Liver (tissue), 9 donors: ENCODE results near the gene EXOG. TPM values are rescaled to one million over a fixed set of nuclear protein-coding genes. Genes with fewer than 3 reads are reported as not detected.

Experiments used
- DNase-seq: peaks from one replicate; pipeline ENCODE4 v3.0.0-alpha.2; 2017; ENCODE audit warnings: low spot score
- H3K27ac ChIP-seq, 2 donors: one replicate each; pipeline ENCODE4 v1.7.0; 2013; ENCODE audit warnings: inconsistent platforms in 2 of 2, low read length in 2 of 2, control low read depth in 1 of 2, low read depth in 1 of 2, mild to moderate bottlenecking in 1 of 2
- H3K27me3 ChIP-seq, 4 donors: one replicate each; pipeline versions ENCODE4 v1.6.1 to v1.7.0; 2013; ENCODE audit warnings: low read length in 3 of 4, inconsistent platforms in 1 of 4, mild to moderate bottlenecking in 1 of 4, moderate library complexity in 1 of 4; ENCODE audit not compliant: control insufficient read depth in 4 of 4, insufficient read depth in 4 of 4
- H3K36me3 ChIP-seq, 4 donors: one replicate each; pipeline versions ENCODE4 v1.6.1 to v1.7.0; 2013; ENCODE audit warnings: low read length in 3 of 4, mild to moderate bottlenecking in 3 of 4, low read depth in 1 of 4, moderate library complexity in 1 of 4; ENCODE audit not compliant: control insufficient read depth in 4 of 4, insufficient read depth in 3 of 4
- H3K4me1 ChIP-seq, 4 donors: one replicate each; pipeline versions ENCODE4 v1.6.1 to v1.7.0; 2013; ENCODE audit warnings: low read length in 3 of 4, mild to moderate bottlenecking in 3 of 4, moderate library complexity in 1 of 4; ENCODE audit not compliant: control insufficient read depth in 4 of 4, insufficient read depth in 4 of 4
- H3K4me3 ChIP-seq, 3 donors: one replicate each; pipeline versions ENCODE4 v1.6.1 to v1.7.0; 2013; ENCODE audit warnings: low read length in 3 of 3, control low read depth in 1 of 3, low read depth in 1 of 3, mild to moderate bottlenecking in 1 of 3
- H3K9ac ChIP-seq, 2 donors: one replicate each; pipeline ENCODE4 v1.7.0; 2013; ENCODE audit warnings: low read length in 2 of 2, mild to moderate bottlenecking in 2 of 2, moderate library complexity in 2 of 2, control low read depth in 1 of 2, low read depth in 1 of 2
- H3K9me3 ChIP-seq, 4 donors: one replicate each; pipeline versions ENCODE4 v1.6.1 to v1.7.0; 2013; ENCODE audit warnings: low read length in 3 of 4; ENCODE audit not compliant: control insufficient read depth in 4 of 4
- EGR1 ChIP-seq, 2 donors: IDR thresholded peaks; 2 replicates each; pipeline ENCODE4 v1.6.1; 2016 to 2018; ENCODE audit warnings: antibody characterized with exemption in 2 of 2, low read depth in 2 of 2
- FOXA1 ChIP-seq: IDR thresholded peaks from 2 replicates; pipeline ENCODE4 v1.6.1; 2016; ENCODE audit warnings: antibody characterized with exemption
- FOXA2 ChIP-seq: IDR thresholded peaks from 2 replicates; pipeline ENCODE4 v1.6.1; 2016; ENCODE audit warnings: antibody characterized with exemption
- GABPA ChIP-seq, 2 donors: IDR thresholded peaks in 1 of 2; conservative IDR thresholded peaks in 1 of 2; 2 replicates each; pipeline ENCODE4 v1.6.1; 2016; ENCODE audit warnings: antibody characterized with exemption in 2 of 2, mild to moderate bottlenecking in 1 of 2, moderate library complexity in 1 of 2
- HNF4A ChIP-seq, 2 donors: conservative IDR thresholded peaks; 2 replicates each; pipeline ENCODE4 v1.6.1; 2016; ENCODE audit warnings: antibody characterized with exemption in 2 of 2, mild to moderate bottlenecking in 2 of 2
- HNF4G ChIP-seq: IDR thresholded peaks from 2 replicates; pipeline ENCODE4 v1.6.1; 2016; ENCODE audit warnings: antibody characterized with exemption
- JUND ChIP-seq, 2 donors: IDR thresholded peaks; 2 replicates each; pipeline ENCODE4 v1.6.1; 2016; ENCODE audit warnings: antibody characterized with exemption in 2 of 2
- NR2F2 ChIP-seq: IDR thresholded peaks from 2 replicates; pipeline ENCODE4 v1.6.1; 2016; ENCODE audit warnings: antibody characterized with exemption
- RAD21 ChIP-seq, 2 donors: IDR thresholded peaks; 2 replicates each; pipeline ENCODE4 v1.6.1; 2016; ENCODE audit warnings: antibody characterized with exemption in 2 of 2, mild to moderate bottlenecking in 2 of 2
- RXRA ChIP-seq, 2 donors: IDR thresholded peaks; 2 replicates each; pipeline ENCODE4 v1.6.1; 2017 to 2018; ENCODE audit warnings: antibody characterized with exemption in 2 of 2, mild to moderate bottlenecking in 1 of 2
- SP1 ChIP-seq: IDR thresholded peaks from 2 replicates; pipeline ENCODE4 v1.6.1; 2018; ENCODE audit warnings: antibody characterized with exemption, mild to moderate bottlenecking
- TAF1 ChIP-seq: conservative IDR thresholded peaks from 2 replicates; pipeline ENCODE4 v1.6.1; 2016; ENCODE audit warnings: antibody characterized with exemption, mild to moderate bottlenecking
- YY1 ChIP-seq: IDR thresholded peaks from 2 replicates; pipeline ENCODE4 v1.6.1; 2016; ENCODE audit warnings: antibody characterized with exemption, mild to moderate bottlenecking
- WGBS: extraction: QIAGEN DNeasy Blood & Tissue Kit; methylation state at CpG from one replicate; pipeline ENCODE4 v1.1.7; 2013; 5-methylcytosine and 5-hydroxymethylcytosine counted together
- polyA plus RNA-seq, 2 donors: library from polyadenylated mRNA; stranded (reverse) in 1 of 2; unstranded in 1 of 2; fragments of 200-250 nt in 1 of 2; fragments of >200 nt in 1 of 2; fragmentation: Nextera tagmentation in 1 of 2; extraction: Ambion mirVana in 1 of 2; gene quantifications; one replicate each; pipeline versions ENCODE4 v1.2.1 to v1.2.3, GENCODE V29; 2013 to 2015
- total RNA-seq, 2 donors: library from RNA; depleted of rRNA; stranded (reverse); fragments of >200 nt; gene quantifications; one replicate each; pipeline ENCODE4 v1.2.3, GENCODE V29; 2014
- TF ChIP-seq, protein P1 (sequence below): IDR thresholded peaks from 2 replicates; pipeline ENCODE4 v1.6.1; 2016; ENCODE audit warnings: antibody characterized with exemption
- TF ChIP-seq, protein P2 (sequence below): IDR thresholded peaks from 2 replicates; pipeline ENCODE4 v1.6.1; 2016; ENCODE audit warnings: antibody characterized with exemption
- TF ChIP-seq, protein P3 (sequence below): fragments of 150-350 bp; IDR thresholded peaks from 2 replicates; pipeline ENCODE4 v1.5.1; 2017; ENCODE audit warnings: improper control_type of control experiment, low read depth, low read length; ENCODE audit not compliant: missing input control
- TF ChIP-seq, protein P4 (sequence below): IDR thresholded peaks from 2 replicates; pipeline ENCODE4 v1.6.1; 2016; ENCODE audit warnings: antibody characterized with exemption, mild to moderate bottlenecking
- TF ChIP-seq, protein P5 (sequence below): IDR thresholded peaks from 2 replicates; pipeline ENCODE4 v1.6.1; 2016; ENCODE audit warnings: antibody characterized with exemption
- donor health status: healthy.
- donor health status: healthy.
- donor health status: healthy.
- donor health status: healthy.
- donor health status: healthy.

Gene EXOG
- total and polyA plus RNA-seq, 4 donors, result 2.1 to 4.4 (median 3.9) TPM

DNA sequence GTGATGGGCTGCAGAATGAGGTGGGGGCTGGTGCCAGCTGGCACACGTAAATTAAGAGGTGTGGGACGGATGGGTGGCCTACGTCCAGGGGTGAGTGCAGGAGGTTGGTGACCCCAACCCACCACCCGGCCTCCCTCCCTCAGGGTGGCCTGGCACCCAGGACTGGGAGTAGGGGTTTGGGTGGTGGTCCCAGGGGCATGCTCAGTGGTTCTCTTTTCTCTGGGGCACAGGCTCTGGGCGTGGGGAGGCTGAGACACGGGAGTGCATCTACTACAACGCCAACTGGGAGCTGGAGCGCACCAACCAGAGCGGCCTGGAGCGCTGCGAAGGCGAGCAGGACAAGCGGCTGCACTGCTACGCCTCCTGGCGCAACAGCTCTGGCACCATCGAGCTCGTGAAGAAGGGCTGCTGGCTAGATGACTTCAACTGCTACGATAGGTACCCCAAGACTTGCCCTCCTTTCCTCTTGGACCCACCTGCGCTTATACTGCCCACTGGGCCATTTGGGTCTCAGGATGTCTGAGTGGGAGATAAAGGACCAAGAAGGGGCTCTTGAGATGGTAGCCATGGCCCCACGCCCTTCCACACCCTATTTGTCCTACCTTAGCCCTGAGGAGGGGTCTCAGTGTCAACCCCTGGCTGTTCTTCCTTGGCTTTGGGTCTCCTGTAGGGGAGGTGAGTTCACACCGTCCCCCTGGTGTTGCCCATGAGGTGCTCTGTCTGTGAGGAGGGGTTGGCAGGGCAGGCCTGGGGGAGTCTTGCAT lies 18.9 kb upstream of the EXOG start:
- Histone ChIP-seq H3K36me3 (peaks cover 2 to 37% (median 19%) of the 10 kb centered on the region in 4 donors), H3K9ac (no peak overlapping the region), H3K27ac (no peak overlapping the region), H3K9me3 (no peaks in the 10 kb centered on the region), H3K4me1 (peaks cover 6 to 20% (median 8%) of the 10 kb centered on the region in 4 donors), H3K27me3 (no peaks in the 10 kb centered on the region), H3K4me3 (no peak overlapping the region)
- TF ChIP-seq JUND (IDR thresholded peaks at IDR 0.05), result no peak
- no peak for TF ChIP-seq RAD21 (IDR thresholded peaks at IDR 0.05)
- no peak for TF ChIP-seq SP1
- TF ChIP-seq, protein P1, sequence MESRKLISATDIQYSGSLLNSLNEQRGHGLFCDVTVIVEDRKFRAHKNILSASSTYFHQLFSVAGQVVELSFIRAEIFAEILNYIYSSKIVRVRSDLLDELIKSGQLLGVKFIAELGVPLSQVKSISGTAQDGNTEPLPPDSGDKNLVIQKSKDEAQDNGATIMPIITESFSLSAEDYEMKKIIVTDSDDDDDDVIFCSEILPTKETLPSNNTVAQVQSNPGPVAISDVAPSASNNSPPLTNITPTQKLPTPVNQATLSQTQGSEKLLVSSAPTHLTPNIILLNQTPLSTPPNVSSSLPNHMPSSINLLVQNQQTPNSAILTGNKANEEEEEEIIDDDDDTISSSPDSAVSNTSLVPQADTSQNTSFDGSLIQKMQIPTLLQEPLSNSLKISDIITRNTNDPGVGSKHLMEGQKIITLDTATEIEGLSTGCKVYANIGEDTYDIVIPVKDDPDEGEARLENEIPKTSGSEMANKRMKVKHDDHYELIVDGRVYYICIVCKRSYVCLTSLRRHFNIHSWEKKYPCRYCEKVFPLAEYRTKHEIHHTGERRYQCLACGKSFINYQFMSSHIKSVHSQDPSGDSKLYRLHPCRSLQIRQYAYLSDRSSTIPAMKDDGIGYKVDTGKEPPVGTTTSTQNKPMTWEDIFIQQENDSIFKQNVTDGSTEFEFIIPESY, result no peak
- no peak for TF ChIP-seq TAF1
- TF ChIP-seq HNF4G, result no peak
- TF ChIP-seq NR2F2, result no peak
- no peak for TF ChIP-seq GABPA (IDR thresholded peaks at IDR 0.05 in 1 of 2, conservative IDR thresholded peaks at IDR 0.05 in 1 of 2)
- no peak for TF ChIP-seq EGR1 (IDR thresholded peaks at IDR 0.05; ENCODE audit: low read depth in 2 of 2)
- TF ChIP-seq, protein P2, sequence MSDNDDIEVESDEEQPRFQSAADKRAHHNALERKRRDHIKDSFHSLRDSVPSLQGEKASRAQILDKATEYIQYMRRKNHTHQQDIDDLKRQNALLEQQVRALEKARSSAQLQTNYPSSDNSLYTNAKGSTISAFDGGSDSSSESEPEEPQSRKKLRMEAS, result no peak
- 95% methylated on average over 21 of the region's 21 CpGs for WGBS
- DNase-seq, result no peak

DNA sequence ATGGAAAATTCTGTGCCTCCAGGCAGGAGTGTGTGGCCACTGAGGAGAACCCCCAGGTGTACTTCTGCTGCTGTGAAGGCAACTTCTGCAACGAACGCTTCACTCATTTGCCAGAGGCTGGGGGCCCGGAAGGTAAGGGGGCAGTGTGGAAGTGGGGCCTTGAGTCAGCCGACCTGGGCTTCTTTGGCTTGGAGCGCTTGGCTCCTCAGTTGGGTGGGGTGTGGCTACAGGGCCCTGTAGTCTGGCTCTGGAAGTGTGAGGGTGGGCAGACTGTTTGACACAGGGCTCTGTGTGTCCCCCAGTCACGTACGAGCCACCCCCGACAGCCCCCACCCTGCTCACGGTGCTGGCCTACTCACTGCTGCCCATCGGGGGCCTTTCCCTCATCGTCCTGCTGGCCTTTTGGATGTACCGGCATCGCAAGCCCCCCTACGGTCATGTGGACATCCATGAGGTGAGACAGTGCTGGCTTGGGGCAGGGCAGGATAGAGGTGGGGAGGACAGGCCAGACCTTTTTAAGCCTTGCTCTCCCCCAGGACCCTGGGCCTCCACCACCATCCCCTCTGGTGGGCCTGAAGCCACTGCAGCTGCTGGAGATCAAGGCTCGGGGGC lies 18.2 kb upstream of the EXOG start:
- Histone ChIP-seq H3K9ac (no peak overlapping the region), H3K9me3 (no peaks in the 10 kb centered on the region), H3K36me3 (peaks cover 2 to 44% (median 25%) of the 10 kb centered on the region in 4 donors), H3K27ac (no peak overlapping the region), H3K4me1 (peaks cover 1 to 13% (median 3%) of the 10 kb centered on the region in 4 donors), H3K4me3 (no peak overlapping the region), H3K27me3 (no peaks in the 10 kb centered on the region)
- TF ChIP-seq YY1 (no peak), JUND (IDR thresholded peaks at IDR 0.05) (no peak), EGR1 (IDR thresholded peaks at IDR 0.05; ENCODE audit: low read depth in 2 of 2) (no peak), NR2F2 (no peak), TAF1 (no peak), HNF4A (conservative IDR thresholded peaks at IDR 0.05) (no peak), RAD21 (IDR thresholded peaks at IDR 0.05) (no peak), FOXA2 (no peak), FOXA1 (no peak), RXRA (IDR thresholded peaks at IDR 0.05) (no peak), SP1 (no peak), HNF4G (no peak), GABPA (IDR thresholded peaks at IDR 0.05 in 1 of 2, conservative IDR thresholded peaks at IDR 0.05 in 1 of 2) (no peak)
- TF ChIP-seq, protein P3, sequence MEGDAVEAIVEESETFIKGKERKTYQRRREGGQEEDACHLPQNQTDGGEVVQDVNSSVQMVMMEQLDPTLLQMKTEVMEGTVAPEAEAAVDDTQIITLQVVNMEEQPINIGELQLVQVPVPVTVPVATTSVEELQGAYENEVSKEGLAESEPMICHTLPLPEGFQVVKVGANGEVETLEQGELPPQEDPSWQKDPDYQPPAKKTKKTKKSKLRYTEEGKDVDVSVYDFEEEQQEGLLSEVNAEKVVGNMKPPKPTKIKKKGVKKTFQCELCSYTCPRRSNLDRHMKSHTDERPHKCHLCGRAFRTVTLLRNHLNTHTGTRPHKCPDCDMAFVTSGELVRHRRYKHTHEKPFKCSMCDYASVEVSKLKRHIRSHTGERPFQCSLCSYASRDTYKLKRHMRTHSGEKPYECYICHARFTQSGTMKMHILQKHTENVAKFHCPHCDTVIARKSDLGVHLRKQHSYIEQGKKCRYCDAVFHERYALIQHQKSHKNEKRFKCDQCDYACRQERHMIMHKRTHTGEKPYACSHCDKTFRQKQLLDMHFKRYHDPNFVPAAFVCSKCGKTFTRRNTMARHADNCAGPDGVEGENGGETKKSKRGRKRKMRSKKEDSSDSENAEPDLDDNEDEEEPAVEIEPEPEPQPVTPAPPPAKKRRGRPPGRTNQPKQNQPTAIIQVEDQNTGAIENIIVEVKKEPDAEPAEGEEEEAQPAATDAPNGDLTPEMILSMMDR, result no peak
- TF ChIP-seq, protein P4, sequence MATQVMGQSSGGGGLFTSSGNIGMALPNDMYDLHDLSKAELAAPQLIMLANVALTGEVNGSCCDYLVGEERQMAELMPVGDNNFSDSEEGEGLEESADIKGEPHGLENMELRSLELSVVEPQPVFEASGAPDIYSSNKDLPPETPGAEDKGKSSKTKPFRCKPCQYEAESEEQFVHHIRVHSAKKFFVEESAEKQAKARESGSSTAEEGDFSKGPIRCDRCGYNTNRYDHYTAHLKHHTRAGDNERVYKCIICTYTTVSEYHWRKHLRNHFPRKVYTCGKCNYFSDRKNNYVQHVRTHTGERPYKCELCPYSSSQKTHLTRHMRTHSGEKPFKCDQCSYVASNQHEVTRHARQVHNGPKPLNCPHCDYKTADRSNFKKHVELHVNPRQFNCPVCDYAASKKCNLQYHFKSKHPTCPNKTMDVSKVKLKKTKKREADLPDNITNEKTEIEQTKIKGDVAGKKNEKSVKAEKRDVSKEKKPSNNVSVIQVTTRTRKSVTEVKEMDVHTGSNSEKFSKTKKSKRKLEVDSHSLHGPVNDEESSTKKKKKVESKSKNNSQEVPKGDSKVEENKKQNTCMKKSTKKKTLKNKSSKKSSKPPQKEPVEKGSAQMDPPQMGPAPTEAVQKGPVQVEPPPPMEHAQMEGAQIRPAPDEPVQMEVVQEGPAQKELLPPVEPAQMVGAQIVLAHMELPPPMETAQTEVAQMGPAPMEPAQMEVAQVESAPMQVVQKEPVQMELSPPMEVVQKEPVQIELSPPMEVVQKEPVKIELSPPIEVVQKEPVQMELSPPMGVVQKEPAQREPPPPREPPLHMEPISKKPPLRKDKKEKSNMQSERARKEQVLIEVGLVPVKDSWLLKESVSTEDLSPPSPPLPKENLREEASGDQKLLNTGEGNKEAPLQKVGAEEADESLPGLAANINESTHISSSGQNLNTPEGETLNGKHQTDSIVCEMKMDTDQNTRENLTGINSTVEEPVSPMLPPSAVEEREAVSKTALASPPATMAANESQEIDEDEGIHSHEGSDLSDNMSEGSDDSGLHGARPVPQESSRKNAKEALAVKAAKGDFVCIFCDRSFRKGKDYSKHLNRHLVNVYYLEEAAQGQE, result no peak
- TF ChIP-seq, protein P1, result no peak
- TF ChIP-seq, protein P5, sequence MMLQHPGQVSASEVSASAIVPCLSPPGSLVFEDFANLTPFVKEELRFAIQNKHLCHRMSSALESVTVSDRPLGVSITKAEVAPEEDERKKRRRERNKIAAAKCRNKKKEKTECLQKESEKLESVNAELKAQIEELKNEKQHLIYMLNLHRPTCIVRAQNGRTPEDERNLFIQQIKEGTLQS, result no peak
- TF ChIP-seq, protein P2, result no peak
- DNase-seq, result no peak
- WGBS, result 95% methylated on average over 15 of the region's 15 CpGs
